Ovary (tissue), 9 donors: ENCODE measurements around the gene SLC27A3. TPM values are rescaled to one million over a fixed set of nuclear protein-coding genes. Genes with fewer than 3 reads are reported as not detected.

ENCODE experiments used
- DNase-seq, 5 donors: peaks; one replicate each; pipeline ENCODE4 v3.0.0-alpha.2; 2019 to 2020
- H3K27ac ChIP-seq, 2 donors: fragments of 200-600 bp; one replicate each; pipeline versions ENCODE4 v1.5.1 to v1.8.0; 2019 to 2022
- H3K27me3 ChIP-seq: fragments of 200-600 bp; one replicate; pipeline ENCODE4 v1.8.0; 2022
- H3K36me3 ChIP-seq: fragments of 200-600 bp; sonication (generic); one replicate; pipeline ENCODE4 v1.5.1; 2019
- H3K4me1 ChIP-seq: one replicate; pipeline ENCODE4 v1.8.1; 2013; ENCODE audit warnings: mild to moderate bottlenecking, moderate library complexity; ENCODE audit not compliant: insufficient read depth
- H3K4me3 ChIP-seq: fragments of 200-600 bp; sonication (generic); one replicate; pipeline ENCODE4 v1.5.1; 2017
- H3K9me3 ChIP-seq, 2 donors: fragments of 200-600 bp in 1 of 2; sonication (generic) in 1 of 2; one replicate each; pipeline versions ENCODE4 v1.5.1 to v1.8.1; 2013 to 2019; ENCODE audit warnings: mild to moderate bottlenecking in 1 of 2, moderate library complexity in 1 of 2
- EP300 ChIP-seq: sonication (generic); formaldehyde crosslinking; IDR thresholded peaks from one replicate; pipeline ENCODE4 v1.6.1; 2017; ENCODE audit warnings: antibody characterized with exemption
- POLR2A ChIP-seq: fragments of 450-650 bp; IDR thresholded peaks from one replicate; pipeline ENCODE4 v1.6.1; 2017; ENCODE audit warnings: antibody characterized with exemption, mild to moderate bottlenecking, moderate library complexity
- WGBS, 3 donors: extraction: QIAGEN DNeasy Blood & Tissue Kit in 1 of 3; methylation state at CpG; one replicate each; pipeline versions ENCODE4 v1.1.5 to v1.1.7; 2013 to 2017; 5-methylcytosine and 5-hydroxymethylcytosine counted together
- intact Hi-C, 4 donors: fragments of 100-400 bp; cut with DNase I; formaldehyde crosslinking; loops; one replicate each; pipeline versions ENCODE4 v1.11.0 to v1.15.1; 2022 to 2023
- polyA plus RNA-seq, 2 donors: library from polyadenylated mRNA; stranded (reverse); fragments of 200-250 nt in 1 of 2; fragments of 350-450 nt in 1 of 2; fragmentation: Illumina TruSeq in 1 of 2; extraction: RNeasy Lipid Tissue Mini Kit (QIAGEN cat#74804) in 1 of 2; gene quantifications; one replicate each; pipeline ENCODE4 v1.2.3, GENCODE V29; 2013 to 2014
- total RNA-seq, 7 donors: library from RNA; depleted of rRNA in 2 of 7; stranded (reverse); fragments of >200 nt in 2 of 7; fragmentation: NEBNext Ultra II Directional in 3 of 7; extraction: Animal tissue kit (Norgen Biotek cat#: 25700) in 3 of 7; gene quantifications; one replicate each; pipeline versions ENCODE4 v1.1.0 to v1.2.4, GENCODE V29; 2016 to 2023
- TF ChIP-seq, protein P1 (sequence below), 3 donors: fragments of 450-650 bp in 2 of 3; fragments of 200-600 bp in 1 of 3; IDR thresholded peaks; one replicate each; pipeline versions ENCODE4 v1.5.1 to v1.8.0; 2016 to 2022; ENCODE audit warnings: antibody characterized with exemption in 3 of 3, mild to moderate bottlenecking in 1 of 3
- donor health status: DM: no; HTN: no; CAD: no; lungs with moderate emphysema.
- donor health status: DM: no; HTN: no; CAD: no.
- donor health status: Bipolar disorder and iron deficiency.
- donor health status: DM: yes; HTN: yes; CAD: no.
- donor health status: DM: no; HTN: no; CAD: no.
- donor health status: DM: yes; HTN: yes; CAD: no.

Gene SLC27A3
- total and polyA plus RNA-seq, 9 donors = 9.5 to 50.9 (median 31.1) TPM

DNA sequence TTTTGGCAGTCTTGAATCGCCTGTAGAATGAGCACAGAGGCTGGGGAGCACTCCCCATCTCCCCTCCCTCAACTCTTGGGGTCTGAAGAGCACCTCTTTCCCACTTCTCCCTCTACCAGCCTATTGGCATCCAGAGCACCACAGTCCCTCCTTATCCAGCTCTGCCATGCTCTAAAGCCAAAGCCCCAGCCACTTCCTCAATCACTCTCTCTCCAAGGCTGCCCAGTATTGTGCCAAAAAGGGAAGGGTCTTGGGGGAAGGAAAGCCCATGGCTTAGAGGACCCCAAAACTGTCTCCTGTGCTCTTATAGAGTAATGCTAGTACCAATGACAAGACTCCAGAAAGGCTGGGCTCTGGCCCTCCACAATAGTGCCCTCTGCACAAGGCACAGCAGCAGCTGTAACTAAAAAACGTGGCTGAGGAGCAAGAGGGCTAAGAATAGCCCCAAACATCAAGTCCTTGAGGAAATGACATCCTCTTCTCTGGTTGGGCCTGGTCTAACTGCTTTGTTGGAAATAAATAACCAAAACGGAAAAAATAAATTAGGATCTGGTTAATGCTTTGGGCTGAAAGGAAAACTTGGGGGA is 28.4 kb downstream of the SLC27A3 start:
- intact Hi-C loops = no loop called here
- Histone ChIP-seq H3K36me3 (no peaks in the 10 kb centered on the region), H3K27ac (no peak overlapping the region), H3K4me1 (no peaks in the 10 kb centered on the region), H3K27me3 (no peaks in the 10 kb centered on the region), H3K9me3 (no peaks in the 10 kb centered on the region), H3K4me3 (no peak overlapping the region)
- WGBS, 3 donors = 64 to 73% (median 72%) methylated on average over 3 of the region's 3 CpGs
- TF ChIP-seq POLR2A (no peak), EP300 (no peak)
- TF ChIP-seq, protein P1, sequence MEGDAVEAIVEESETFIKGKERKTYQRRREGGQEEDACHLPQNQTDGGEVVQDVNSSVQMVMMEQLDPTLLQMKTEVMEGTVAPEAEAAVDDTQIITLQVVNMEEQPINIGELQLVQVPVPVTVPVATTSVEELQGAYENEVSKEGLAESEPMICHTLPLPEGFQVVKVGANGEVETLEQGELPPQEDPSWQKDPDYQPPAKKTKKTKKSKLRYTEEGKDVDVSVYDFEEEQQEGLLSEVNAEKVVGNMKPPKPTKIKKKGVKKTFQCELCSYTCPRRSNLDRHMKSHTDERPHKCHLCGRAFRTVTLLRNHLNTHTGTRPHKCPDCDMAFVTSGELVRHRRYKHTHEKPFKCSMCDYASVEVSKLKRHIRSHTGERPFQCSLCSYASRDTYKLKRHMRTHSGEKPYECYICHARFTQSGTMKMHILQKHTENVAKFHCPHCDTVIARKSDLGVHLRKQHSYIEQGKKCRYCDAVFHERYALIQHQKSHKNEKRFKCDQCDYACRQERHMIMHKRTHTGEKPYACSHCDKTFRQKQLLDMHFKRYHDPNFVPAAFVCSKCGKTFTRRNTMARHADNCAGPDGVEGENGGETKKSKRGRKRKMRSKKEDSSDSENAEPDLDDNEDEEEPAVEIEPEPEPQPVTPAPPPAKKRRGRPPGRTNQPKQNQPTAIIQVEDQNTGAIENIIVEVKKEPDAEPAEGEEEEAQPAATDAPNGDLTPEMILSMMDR (IDR thresholded peaks at IDR 0.05) = no peak
- DNase-seq = peak in 1 of 5 donors; percentile 4

DNA sequence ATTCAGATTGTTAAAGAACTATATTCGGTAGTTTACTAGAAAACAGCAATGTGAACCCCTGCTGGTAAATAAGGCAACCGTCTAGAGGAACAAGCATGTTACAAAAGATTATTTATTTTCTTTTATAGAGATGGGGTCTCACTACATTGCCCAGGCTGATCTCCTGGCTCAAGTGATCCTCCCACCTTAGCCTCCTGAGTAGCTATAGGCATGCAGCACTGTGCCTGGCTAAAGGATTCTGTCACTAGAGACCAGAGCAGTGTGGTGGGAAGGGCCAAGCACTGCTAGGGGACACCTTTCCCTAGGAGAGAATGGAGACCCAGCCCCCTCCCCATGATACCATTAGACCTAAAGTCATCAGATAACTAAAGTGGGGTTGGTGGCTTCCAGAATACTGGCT is 28.9 kb downstream of the SLC27A3 start:
- TF ChIP-seq EP300 = no peak
- TF ChIP-seq, protein P1 (IDR thresholded peaks at IDR 0.05) = no peak
- no peak for TF ChIP-seq POLR2A
- no peaks in the 10 kb centered on the region for H3K36me3 ChIP-seq
- intact Hi-C loops = no loop called here
- no peaks in the 10 kb centered on the region for H3K9me3 ChIP-seq
- H3K27ac ChIP-seq = no peak overlapping the region
- H3K4me1 ChIP-seq = no peaks in the 10 kb centered on the region
- H3K4me3 ChIP-seq = no peak overlapping the region
- DNase-seq = peak in 1 of 5 donors; percentile 3
- H3K27me3 ChIP-seq = no peaks in the 10 kb centered on the region
- WGBS, 3 donors = 59 to 90% (median 69%) methylated on average over 2 of the region's 2 CpGs

DNA sequence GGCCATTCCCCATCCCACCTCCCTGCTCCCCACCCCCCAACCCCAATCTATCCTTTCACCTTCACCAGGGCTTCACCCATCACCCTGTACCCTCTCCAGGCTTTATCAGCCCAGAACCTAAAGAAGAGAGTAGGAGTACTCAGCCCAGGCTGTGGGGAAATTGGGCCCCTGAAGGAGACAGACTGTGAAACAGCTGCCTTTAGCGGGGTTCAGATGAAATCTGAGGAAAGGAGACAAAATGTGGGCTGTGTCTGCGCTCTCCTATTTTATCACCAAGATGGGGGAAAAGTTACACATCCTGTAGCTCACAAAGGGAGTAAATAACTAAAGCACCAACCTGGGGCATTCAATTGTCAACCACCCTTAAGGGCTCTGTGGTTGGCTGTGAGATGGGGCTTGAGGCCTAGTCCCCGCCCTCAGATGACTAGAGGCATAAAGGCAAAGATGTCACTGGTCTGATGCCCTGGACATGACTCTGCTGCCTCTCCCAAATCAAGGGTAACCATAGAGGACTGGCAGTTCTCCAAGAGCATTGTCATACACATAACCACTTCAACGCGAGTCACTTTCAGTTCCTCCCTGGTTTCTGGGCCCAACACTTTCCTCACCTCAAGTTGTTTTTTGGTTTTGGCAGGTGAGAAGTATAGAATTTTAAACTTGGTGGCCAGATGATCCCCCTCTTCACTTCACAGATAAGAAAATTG is 30.0 kb downstream of the SLC27A3 start:
- no peak overlapping the region for H3K27ac ChIP-seq
- no peaks in the 10 kb centered on the region for H3K9me3 ChIP-seq
- H3K36me3 ChIP-seq = no peaks in the 10 kb centered on the region
- H3K4me3 ChIP-seq = no peak overlapping the region
- no peaks in the 10 kb centered on the region for H3K4me1 ChIP-seq
- TF ChIP-seq, protein P1 (IDR thresholded peaks at IDR 0.05) = no peak
- TF ChIP-seq POLR2A = no peak
- TF ChIP-seq EP300 = no peak
- no peaks in the 10 kb centered on the region for H3K27me3 ChIP-seq
- WGBS, 3 donors = 71 to 79% (median 77%) methylated on average over 5 of the region's 5 CpGs
- DNase-seq = no peak
- intact Hi-C loops = no loop called here

DNA sequence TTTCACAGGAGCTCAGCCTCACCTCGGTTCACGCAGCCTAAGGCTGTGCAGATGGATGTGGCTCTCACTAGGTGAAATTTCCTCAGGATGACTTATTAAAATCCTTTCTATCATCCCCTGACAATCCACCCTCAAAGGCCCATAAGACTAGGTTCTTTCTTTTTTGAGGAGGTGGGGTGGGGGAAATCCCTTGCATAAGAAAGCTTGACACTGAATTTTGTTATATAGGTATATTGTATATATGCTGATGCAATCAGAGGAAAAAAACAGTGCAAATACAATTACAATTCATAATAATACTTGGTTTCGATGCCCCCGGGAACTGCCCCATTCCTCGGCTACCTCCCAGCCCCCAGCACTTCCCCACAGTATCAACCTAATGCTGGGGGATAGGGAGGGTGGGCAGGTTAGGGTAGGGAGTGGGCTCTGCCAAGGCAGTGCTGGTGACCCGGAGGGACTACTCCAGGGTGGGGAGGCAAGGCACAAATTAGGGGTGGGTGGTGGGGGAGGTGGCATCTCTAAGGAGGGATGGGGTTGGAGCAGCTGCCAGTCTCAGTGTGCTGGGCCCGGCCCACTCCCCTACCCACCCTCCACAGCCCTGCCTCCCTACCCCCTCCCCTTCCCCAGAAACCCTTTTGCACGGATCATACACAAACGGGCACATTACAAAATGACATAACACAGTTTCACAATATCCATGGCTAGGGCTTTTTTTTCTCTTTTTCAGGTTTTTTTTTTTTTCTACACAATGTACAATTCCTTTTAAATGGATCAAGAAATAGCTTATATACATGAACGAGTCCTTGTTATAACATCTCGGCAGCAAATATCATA is 30.9 kb downstream of the SLC27A3 start:
- 80 to 85% (median 83%) methylated on average over 11 of the region's 11 CpGs for WGBS, 3 donors

More for the DNA sequence above, 30.9 kb downstream of the SLC27A3 start:
- H3K9me3 ChIP-seq = no peaks in the 10 kb centered on the region
- no peaks in the 10 kb centered on the region for H3K27me3 ChIP-seq
- H3K4me3 ChIP-seq = no peak overlapping the region
- H3K4me1 ChIP-seq = no peaks in the 10 kb centered on the region
- H3K36me3 ChIP-seq = no peaks in the 10 kb centered on the region
- no peak overlapping the region for H3K27ac ChIP-seq
- intact Hi-C loops = no loop called here
- TF ChIP-seq POLR2A (no peak), EP300 (no peak)
- TF ChIP-seq, protein P1 (IDR thresholded peaks at IDR 0.05) = no peak
- no peak for DNase-seq
